CD1c-positive myeloid dendritic cell (primary cell): ENCODE results near the gene ZNF77.
"Not testable (repeated sequence)": the region's sequence is repeated elsewhere in the genome, so short reads cannot be mapped to it uniquely, and the experiment has no call there.

ENCODE experiments used
- DNase-seq: peaks from one replicate; pipeline ENCODE4 v3.0.0-alpha.2; 2016; ENCODE audit errors: extremely low spot score

Gene ZNF77

GRCh38 chr19:2917275-2918184 is 27.2 kb downstream of the ZNF77 start:
- no peak for DNase-seq

- no peak for DNase-seq
These were observed 32.5 kb downstream of the ZNF77 start for GRCh38 chr19:2912306-2912705.

GRCh38 chr19:2906631-2907195 is 38.1 kb downstream of the ZNF77 start:
- DNase-seq: no peak

GRCh38 chr19:2905918-2906519 is 38.8 kb downstream of the ZNF77 start:
- DNase-seq: no peak

GRCh38 chr19:2903326-2903725 is 41.4 kb downstream of the ZNF77 start:
- DNase-seq: not testable (repeated sequence)

GRCh38 chr19:2902590-2903218 is 42.1 kb downstream of the ZNF77 start:
- DNase-seq: no peak

GRCh38 chr19:2900296-2901252 is 44.2 kb downstream of the ZNF77 start, which contains the start of gene ZNF57:
Gene ZNF57, plus strand, starts transcription at chr19:2900928. Its CDS starts 118 bp downstream, at chr19:2901046.
- peak; percentile 99 for DNase-seq

- no peak for DNase-seq
These were observed 48.1 kb downstream of the ZNF77 start for GRCh38 chr19:2896694-2897093.

GRCh38 chr19:2890531-2890930 is 54.2 kb downstream of the ZNF77 start:
- DNase-seq: not testable (repeated sequence)

- peak; percentile 57 for DNase-seq
These were observed 56.0 kb downstream of the ZNF77 start for GRCh38 chr19:2888731-2889224.

GRCh38 chr19:2887391-2887914 is 57.3 kb downstream of the ZNF77 start:
- DNase-seq: peak; percentile 68

- DNase-seq: no peak
These were observed 59.0 kb downstream of the ZNF77 start for GRCh38 chr19:2885736-2886135.

GRCh38 chr19:2883686-2884439 is 60.9 kb downstream of the ZNF77 start:
- no peak for DNase-seq
